Liver (tissue), 9 donors: Measurements from ENCODE around the gene LRMDA. TPM values are rescaled to one million over a fixed set of nuclear protein-coding genes. Genes with fewer than 3 reads are reported as not detected.

Experiments
- DNase-seq: peaks from one replicate; pipeline ENCODE4 v3.0.0-alpha.2; 2017; ENCODE audit warnings: low spot score
- H3K27ac ChIP-seq, 2 donors: one replicate each; pipeline ENCODE4 v1.7.0; 2013; ENCODE audit warnings: inconsistent platforms in 2 of 2, low read length in 2 of 2, control low read depth in 1 of 2, low read depth in 1 of 2, mild to moderate bottlenecking in 1 of 2
- H3K27me3 ChIP-seq, 4 donors: one replicate each; pipeline versions ENCODE4 v1.6.1 to v1.7.0; 2013; ENCODE audit warnings: low read length in 3 of 4, inconsistent platforms in 1 of 4, mild to moderate bottlenecking in 1 of 4, moderate library complexity in 1 of 4; ENCODE audit not compliant: control insufficient read depth in 4 of 4, insufficient read depth in 4 of 4
- H3K36me3 ChIP-seq, 4 donors: one replicate each; pipeline versions ENCODE4 v1.6.1 to v1.7.0; 2013; ENCODE audit warnings: low read length in 3 of 4, mild to moderate bottlenecking in 3 of 4, low read depth in 1 of 4, moderate library complexity in 1 of 4; ENCODE audit not compliant: control insufficient read depth in 4 of 4, insufficient read depth in 3 of 4
- H3K4me1 ChIP-seq, 4 donors: one replicate each; pipeline versions ENCODE4 v1.6.1 to v1.7.0; 2013; ENCODE audit warnings: low read length in 3 of 4, mild to moderate bottlenecking in 3 of 4, moderate library complexity in 1 of 4; ENCODE audit not compliant: control insufficient read depth in 4 of 4, insufficient read depth in 4 of 4
- H3K4me3 ChIP-seq, 3 donors: one replicate each; pipeline versions ENCODE4 v1.6.1 to v1.7.0; 2013; ENCODE audit warnings: low read length in 3 of 3, control low read depth in 1 of 3, low read depth in 1 of 3, mild to moderate bottlenecking in 1 of 3
- H3K9ac ChIP-seq, 2 donors: one replicate each; pipeline ENCODE4 v1.7.0; 2013; ENCODE audit warnings: low read length in 2 of 2, mild to moderate bottlenecking in 2 of 2, moderate library complexity in 2 of 2, control low read depth in 1 of 2, low read depth in 1 of 2
- H3K9me3 ChIP-seq, 4 donors: one replicate each; pipeline versions ENCODE4 v1.6.1 to v1.7.0; 2013; ENCODE audit warnings: low read length in 3 of 4; ENCODE audit not compliant: control insufficient read depth in 4 of 4
- EGR1 ChIP-seq, 2 donors: IDR thresholded peaks; 2 replicates each; pipeline ENCODE4 v1.6.1; 2016 to 2018; ENCODE audit warnings: antibody characterized with exemption in 2 of 2, low read depth in 2 of 2
- FOXA1 ChIP-seq: IDR thresholded peaks from 2 replicates; pipeline ENCODE4 v1.6.1; 2016; ENCODE audit warnings: antibody characterized with exemption
- FOXA2 ChIP-seq: IDR thresholded peaks from 2 replicates; pipeline ENCODE4 v1.6.1; 2016; ENCODE audit warnings: antibody characterized with exemption
- GABPA ChIP-seq, 2 donors: IDR thresholded peaks in 1 of 2; conservative IDR thresholded peaks in 1 of 2; 2 replicates each; pipeline ENCODE4 v1.6.1; 2016; ENCODE audit warnings: antibody characterized with exemption in 2 of 2, mild to moderate bottlenecking in 1 of 2, moderate library complexity in 1 of 2
- HNF4A ChIP-seq, 2 donors: conservative IDR thresholded peaks; 2 replicates each; pipeline ENCODE4 v1.6.1; 2016; ENCODE audit warnings: antibody characterized with exemption in 2 of 2, mild to moderate bottlenecking in 2 of 2
- HNF4G ChIP-seq: IDR thresholded peaks from 2 replicates; pipeline ENCODE4 v1.6.1; 2016; ENCODE audit warnings: antibody characterized with exemption
- JUND ChIP-seq, 2 donors: IDR thresholded peaks; 2 replicates each; pipeline ENCODE4 v1.6.1; 2016; ENCODE audit warnings: antibody characterized with exemption in 2 of 2
- NR2F2 ChIP-seq: IDR thresholded peaks from 2 replicates; pipeline ENCODE4 v1.6.1; 2016; ENCODE audit warnings: antibody characterized with exemption
- RAD21 ChIP-seq, 2 donors: IDR thresholded peaks; 2 replicates each; pipeline ENCODE4 v1.6.1; 2016; ENCODE audit warnings: antibody characterized with exemption in 2 of 2, mild to moderate bottlenecking in 2 of 2
- REST ChIP-seq: IDR thresholded peaks from 2 replicates; pipeline ENCODE4 v1.6.1; 2016; ENCODE audit warnings: antibody characterized with exemption, mild to moderate bottlenecking
- RXRA ChIP-seq, 2 donors: IDR thresholded peaks; 2 replicates each; pipeline ENCODE4 v1.6.1; 2017 to 2018; ENCODE audit warnings: antibody characterized with exemption in 2 of 2, mild to moderate bottlenecking in 1 of 2
- SP1 ChIP-seq: IDR thresholded peaks from 2 replicates; pipeline ENCODE4 v1.6.1; 2018; ENCODE audit warnings: antibody characterized with exemption, mild to moderate bottlenecking
- TAF1 ChIP-seq: conservative IDR thresholded peaks from 2 replicates; pipeline ENCODE4 v1.6.1; 2016; ENCODE audit warnings: antibody characterized with exemption, mild to moderate bottlenecking
- YY1 ChIP-seq: IDR thresholded peaks from 2 replicates; pipeline ENCODE4 v1.6.1; 2016; ENCODE audit warnings: antibody characterized with exemption, mild to moderate bottlenecking
- ZBTB33 ChIP-seq: IDR thresholded peaks from 2 replicates; pipeline ENCODE4 v1.6.1; 2016; ENCODE audit warnings: antibody characterized with exemption
- WGBS: extraction: QIAGEN DNeasy Blood & Tissue Kit; methylation state at CpG from one replicate; pipeline ENCODE4 v1.1.7; 2013; 5-methylcytosine and 5-hydroxymethylcytosine counted together
- polyA plus RNA-seq, 2 donors: library from polyadenylated mRNA; stranded (reverse) in 1 of 2; unstranded in 1 of 2; fragments of 200-250 nt in 1 of 2; fragments of >200 nt in 1 of 2; fragmentation: Nextera tagmentation in 1 of 2; extraction: Ambion mirVana in 1 of 2; gene quantifications; one replicate each; pipeline versions ENCODE4 v1.2.1 to v1.2.3, GENCODE V29; 2013 to 2015
- total RNA-seq, 2 donors: library from RNA; depleted of rRNA; stranded (reverse); fragments of >200 nt; gene quantifications; one replicate each; pipeline ENCODE4 v1.2.3, GENCODE V29; 2014
- TF ChIP-seq, protein P1 (sequence below): IDR thresholded peaks from 2 replicates; pipeline ENCODE4 v1.6.1; 2016; ENCODE audit warnings: antibody characterized with exemption
- TF ChIP-seq, protein P2 (sequence below): IDR thresholded peaks from 2 replicates; pipeline ENCODE4 v1.6.1; 2016; ENCODE audit warnings: antibody characterized with exemption
- TF ChIP-seq, protein P3 (sequence below): fragments of 150-350 bp; IDR thresholded peaks from 2 replicates; pipeline ENCODE4 v1.5.1; 2017; ENCODE audit warnings: improper control_type of control experiment, low read depth, low read length; ENCODE audit not compliant: missing input control
- donor health status: healthy.
- donor health status: healthy.
- donor health status: healthy.
- donor health status: healthy.
- donor health status: healthy.

LRMDA gene
- total and polyA plus RNA-seq, 4 donors: 7.9 to 15.8 (median 11.3) TPM

GRCh38 chr10:76032700-76033039 lies 601.2 kb downstream of the LRMDA start:
- Histone ChIP-seq H3K9ac (peak overlapping the region; percentile 59 to 89), H3K27me3 (no peaks in the 10 kb centered on the region), H3K27ac (peak overlapping the region; percentile 36 to 71), H3K4me1 (peaks cover 7 to 49% (median 36%) of the 10 kb centered on the region in 4 donors), H3K4me3 (peak overlapping the region; percentile 27 to 80 (median 48)), H3K9me3 (no peaks in the 10 kb centered on the region), H3K36me3 (no peaks in the 10 kb centered on the region)
- TF ChIP-seq HNF4A (conservative IDR thresholded peaks at IDR 0.05) (peak in 1 of 2 donors; percentile 3), RAD21 (IDR thresholded peaks at IDR 0.05) (no peak)
- DNase-seq: no peak
- 64% methylated on average over 3 of the region's 3 CpGs for WGBS

GRCh38 chr10:76033457-76034196 lies 602.2 kb downstream of the LRMDA start:
- DNase-seq: no peak
- Histone ChIP-seq H3K36me3 (no peaks in the 10 kb centered on the region), H3K4me3 (peak overlapping the region; percentile 27 to 80 (median 48)), H3K9me3 (peaks cover 0 to 1% (median 0%) of the 10 kb centered on the region in 4 donors), H3K27ac (peak overlapping the region; percentile 71 to 77), H3K27me3 (no peaks in the 10 kb centered on the region), H3K4me1 (peaks cover 7 to 49% (median 36%) of the 10 kb centered on the region in 4 donors), H3K9ac (peak overlapping the region in 1 of 2 donors; percentile 89)
- 18% methylated on average over 15 of the region's 15 CpGs for WGBS
- TF ChIP-seq NR2F2: peak; percentile 12
- TF ChIP-seq, protein P1, sequence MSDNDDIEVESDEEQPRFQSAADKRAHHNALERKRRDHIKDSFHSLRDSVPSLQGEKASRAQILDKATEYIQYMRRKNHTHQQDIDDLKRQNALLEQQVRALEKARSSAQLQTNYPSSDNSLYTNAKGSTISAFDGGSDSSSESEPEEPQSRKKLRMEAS: peak; percentile 57
- TF ChIP-seq, protein P2, sequence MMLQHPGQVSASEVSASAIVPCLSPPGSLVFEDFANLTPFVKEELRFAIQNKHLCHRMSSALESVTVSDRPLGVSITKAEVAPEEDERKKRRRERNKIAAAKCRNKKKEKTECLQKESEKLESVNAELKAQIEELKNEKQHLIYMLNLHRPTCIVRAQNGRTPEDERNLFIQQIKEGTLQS: no peak
- peak; percentile 72 for TF ChIP-seq FOXA2
- TF ChIP-seq, protein P3, sequence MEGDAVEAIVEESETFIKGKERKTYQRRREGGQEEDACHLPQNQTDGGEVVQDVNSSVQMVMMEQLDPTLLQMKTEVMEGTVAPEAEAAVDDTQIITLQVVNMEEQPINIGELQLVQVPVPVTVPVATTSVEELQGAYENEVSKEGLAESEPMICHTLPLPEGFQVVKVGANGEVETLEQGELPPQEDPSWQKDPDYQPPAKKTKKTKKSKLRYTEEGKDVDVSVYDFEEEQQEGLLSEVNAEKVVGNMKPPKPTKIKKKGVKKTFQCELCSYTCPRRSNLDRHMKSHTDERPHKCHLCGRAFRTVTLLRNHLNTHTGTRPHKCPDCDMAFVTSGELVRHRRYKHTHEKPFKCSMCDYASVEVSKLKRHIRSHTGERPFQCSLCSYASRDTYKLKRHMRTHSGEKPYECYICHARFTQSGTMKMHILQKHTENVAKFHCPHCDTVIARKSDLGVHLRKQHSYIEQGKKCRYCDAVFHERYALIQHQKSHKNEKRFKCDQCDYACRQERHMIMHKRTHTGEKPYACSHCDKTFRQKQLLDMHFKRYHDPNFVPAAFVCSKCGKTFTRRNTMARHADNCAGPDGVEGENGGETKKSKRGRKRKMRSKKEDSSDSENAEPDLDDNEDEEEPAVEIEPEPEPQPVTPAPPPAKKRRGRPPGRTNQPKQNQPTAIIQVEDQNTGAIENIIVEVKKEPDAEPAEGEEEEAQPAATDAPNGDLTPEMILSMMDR: peak; percentile 48
- peak; percentile 65 for TF ChIP-seq YY1
- TF ChIP-seq HNF4G: peak; percentile 79
- peak; percentile 67 to 77 for TF ChIP-seq RAD21 (IDR thresholded peaks at IDR 0.05)
- TF ChIP-seq JUND (IDR thresholded peaks at IDR 0.05): peak; percentile 82 to 83
- peak in 1 of 2 donors; percentile 19 for TF ChIP-seq GABPA (IDR thresholded peaks at IDR 0.05 in 1 of 2, conservative IDR thresholded peaks at IDR 0.05 in 1 of 2)
- peak in 1 of 2 donors; percentile 32 for TF ChIP-seq EGR1 (IDR thresholded peaks at IDR 0.05; ENCODE audit: low read depth in 2 of 2)
- peak; percentile 87 to 90 for TF ChIP-seq RXRA (IDR thresholded peaks at IDR 0.05)
- peak; percentile 91 for TF ChIP-seq HNF4A (conservative IDR thresholded peaks at IDR 0.05)
- peak; percentile 65 for TF ChIP-seq TAF1
- TF ChIP-seq FOXA1: no peak
- TF ChIP-seq REST: peak; percentile 61
- TF ChIP-seq SP1: peak; percentile 90
- peak; percentile 32 for TF ChIP-seq ZBTB33
